Glomerular visceral epithelial cell (primary cell): ENCODE results near the gene PGAP6.

Experiments
- DNase-seq: peaks from one replicate; pipeline ENCODE4 v3.0.0-alpha.2; 2016; ENCODE audit errors: extremely low spot score

The PGAP6 gene

DNA sequence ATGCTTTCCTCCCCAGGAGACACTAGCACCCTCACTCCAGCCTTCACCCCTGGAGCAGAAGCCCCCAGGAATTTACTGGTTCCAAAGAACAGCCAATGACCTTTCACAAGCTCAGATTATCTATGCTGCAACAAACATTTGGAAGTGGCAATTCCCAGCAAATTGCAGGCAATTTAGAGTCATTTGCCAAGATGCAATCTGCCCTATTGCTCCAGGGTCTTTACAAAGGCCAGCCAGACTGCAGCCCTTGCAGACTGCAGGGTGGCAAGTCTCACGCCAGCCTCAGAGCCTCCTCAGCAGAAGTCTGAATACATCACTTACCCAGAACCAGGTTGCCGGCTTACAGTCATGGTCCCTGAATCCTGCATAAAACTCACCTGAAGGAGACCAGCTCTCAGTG, 51.0 kb downstream of the PGAP6 start:
- DNase-seq, result no peak

DNA sequence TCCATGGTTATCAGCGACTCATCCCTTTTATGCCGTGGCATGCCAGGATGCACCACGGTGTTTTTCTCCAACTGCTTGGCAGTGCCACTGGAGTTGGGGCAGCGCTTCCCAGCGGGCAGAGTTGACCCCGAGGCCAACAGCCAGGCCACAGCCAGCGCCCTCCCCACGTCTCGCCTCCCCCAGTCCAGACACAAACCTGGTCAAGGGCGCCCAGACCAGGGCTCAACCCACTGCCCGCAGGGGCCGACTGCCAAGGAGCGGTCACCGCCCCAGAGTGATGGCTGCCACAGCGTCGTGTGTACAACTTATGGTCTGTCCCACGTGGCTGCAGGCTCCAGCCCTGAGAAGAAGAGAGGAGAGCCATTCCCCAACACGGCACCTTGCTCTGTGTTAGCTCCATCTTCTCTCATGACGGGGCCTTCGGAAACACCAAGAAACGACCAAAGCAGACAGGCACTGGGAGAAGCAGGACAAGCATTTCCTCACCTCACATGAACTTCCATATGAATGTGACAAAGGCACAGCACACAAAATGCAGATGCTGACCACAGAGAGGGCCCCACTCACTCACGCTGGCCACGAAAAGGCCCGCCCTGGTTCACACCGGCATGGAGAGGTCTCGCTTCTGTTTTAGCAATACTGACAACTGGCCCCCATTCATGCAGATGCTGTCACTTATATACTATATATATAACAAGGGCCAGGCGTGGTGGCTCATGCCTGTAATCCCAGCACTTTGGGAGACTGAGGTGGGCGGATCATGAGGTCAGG, 56.2 kb downstream of the PGAP6 start:
- no peak for DNase-seq

GRCh38 chr16:324451-325334, 57.1 kb downstream of the PGAP6 start:
- DNase-seq, result no peak

GRCh38 chr16:324201-324450, 57.7 kb downstream of the PGAP6 start:
- DNase-seq, result no peak

- no peak for DNase-seq
These were observed 59.2 kb downstream of the PGAP6 start for GRCh38 chr16:322476-323143.

GRCh38 chr16:321532-321931, 60.2 kb downstream of the PGAP6 start:
- no peak for DNase-seq
